HepG2 (cell line): ENCODE data around the gene UNG. TPM values are rescaled to one million over a fixed set of nuclear protein-coding genes. Genes with fewer than 3 reads are reported as not detected.
A peak's percentile ranks its signal among the peaks of the same experiment; 100 is the strongest.

ENCODE experiments used
- AHR ChIP-seq: IDR thresholded peaks from 2 replicates; pipeline ENCODE4 v1.6.1; 2018; ENCODE audit warnings: missing genetic modification reagents, missing compliant biosample characterization
- HDAC6 ChIP-seq: fragments of 200-600 bp; sonication (generic); IDR thresholded peaks from 2 replicates; pipeline ENCODE4 v1.7.0; 2017; ENCODE audit warnings: mild to moderate bottlenecking, antibody characterized with exemption, low read length, low read depth
- HNRNPLL ChIP-seq: fragments of 200-400 bp; formaldehyde crosslinking; IDR thresholded peaks from 2 replicates; pipeline ENCODE4 v1.6.1; 2017; ENCODE audit warnings: mild to moderate bottlenecking, low read depth, low read length; ENCODE audit not compliant: poor library complexity, severe bottlenecking
- JARID2 ChIP-seq: sonication (generic); formaldehyde crosslinking; IDR thresholded peaks from 2 replicates; pipeline ENCODE4 v1.8.1; 2023; ENCODE audit warnings: missing genetic modification reagents, inconsistent platforms; ENCODE audit not compliant: insufficient replicate concordance
- KLF13 ChIP-seq: sonication (generic); formaldehyde crosslinking; IDR thresholded peaks from 2 replicates; pipeline ENCODE4 v1.4.0; 2020; ENCODE audit warnings: mild to moderate bottlenecking, missing genetic modification reagents
- NFE2 ChIP-seq: sonication (generic); formaldehyde crosslinking; IDR thresholded peaks from 2 replicates; pipeline ENCODE4 v1.4.0; 2020; ENCODE audit warnings: missing genetic modification reagents
- NFE2L1 ChIP-seq: sonication (generic); formaldehyde crosslinking; IDR thresholded peaks from 2 replicates; pipeline ENCODE4 v1.4.0; 2020; ENCODE audit warnings: missing genetic modification reagents, mild to moderate bottlenecking, borderline replicate concordance
- NRL ChIP-seq: sonication (generic); formaldehyde crosslinking; IDR thresholded peaks from 2 replicates; pipeline ENCODE4 v1.5.0; 2020; ENCODE audit warnings: missing genetic modification reagents, mild to moderate bottlenecking, moderate library complexity, borderline replicate concordance
- PLSCR1 ChIP-seq: sonication (generic); formaldehyde crosslinking; IDR thresholded peaks from 2 replicates; pipeline ENCODE4 v1.5.0; 2020; ENCODE audit warnings: missing genetic modification reagents, mild to moderate bottlenecking, borderline replicate concordance
- SOX13 ChIP-seq, 3 experiments: fragments of 450-650 bp in 1 of 3; sonication (generic) in 1 of 3; formaldehyde crosslinking in 1 of 3; IDR thresholded peaks in 2 of 3; conservative IDR thresholded peaks in 1 of 3; 2 replicates each; pipeline versions ENCODE4 v1.5.0 to v1.6.1; 2016 to 2020; ENCODE audit warnings: antibody characterized with exemption in 1 of 3, mild to moderate bottlenecking in 1 of 3, missing compliant biosample characterization in 1 of 3, missing genetic modification reagents in 1 of 3, moderate library complexity in 1 of 3
- XBP1 ChIP-seq: sonication (generic); formaldehyde crosslinking; IDR thresholded peaks from 2 replicates; pipeline ENCODE4 v1.5.0; 2020; ENCODE audit warnings: missing genetic modification reagents
- ZFP36 ChIP-seq: fragments of 150-350 bp; IDR thresholded peaks from 2 replicates; pipeline ENCODE4 v1.6.1; 2018; ENCODE audit warnings: borderline replicate concordance, low read length, low read depth; ENCODE audit not compliant: partially characterized antibody
- ZNF230 ChIP-seq: sonication (generic); formaldehyde crosslinking; IDR thresholded peaks from 2 replicates; pipeline ENCODE4 v1.4.0; 2020; ENCODE audit warnings: mild to moderate bottlenecking, missing genetic modification reagents
- ZNF34 ChIP-seq: sonication (generic); formaldehyde crosslinking; IDR thresholded peaks from 2 replicates; pipeline ENCODE4 v1.4.0; 2020; ENCODE audit warnings: mild to moderate bottlenecking, missing genetic modification reagents, borderline replicate concordance
- ZNF460 ChIP-seq: sonication (generic); formaldehyde crosslinking; IDR thresholded peaks from 2 replicates; pipeline ENCODE4 v1.5.1; 2020; ENCODE audit warnings: missing genetic modification reagents, mild to moderate bottlenecking, borderline replicate concordance
- ZNF615 ChIP-seq: sonication (generic); formaldehyde crosslinking; IDR thresholded peaks from 2 replicates; pipeline ENCODE4 v1.5.0; 2020; ENCODE audit warnings: mild to moderate bottlenecking, missing genetic modification reagents, borderline replicate concordance
- polyA plus RNA-seq, 8 experiments: library from polyadenylated mRNA; depleted of rRNA in 3 of 8; stranded (reverse) in 7 of 8; unstranded in 1 of 8; fragments of >200 nt; fragmentation: Illumina TruSeq in 4 of 8; extraction: Trizol in 4 of 8; gene quantifications; 2 replicates each; pipeline versions ENCODE4 v1.2.1 to v1.2.3, GENCODE V29; 2011 to 2016; ENCODE audit warnings: low read depth in 4 of 8, missing spikeins in 1 of 8, mixed read lengths in 1 of 8; ENCODE audit not compliant: insufficient read depth in 1 of 8
- total RNA-seq, 5 experiments: library from RNA; depleted of rRNA; stranded (reverse); fragments of >200 nt; fragmentation: Illumina TruSeq; extraction: Trizol; gene quantifications; 2 replicates each; pipeline ENCODE4 v1.2.3, GENCODE V29; 2016; ENCODE audit warnings: low read depth in 1 of 5
- TF ChIP-seq, protein P1 (sequence below): IDR thresholded peaks from 2 replicates; pipeline ENCODE4 v1.6.1; 2018; ENCODE audit warnings: missing genetic modification reagents, mild to moderate bottlenecking, missing compliant biosample characterization
- TF ChIP-seq, protein P2 (sequence below): IDR thresholded peaks from 2 replicates; pipeline ENCODE4 v1.6.1; 2016; ENCODE audit warnings: low read depth, missing genetic modification reagents, missing compliant biosample characterization

The UNG gene
- total and polyA plus RNA-seq, 2 of the 13 experiments (the other 11 are each of a cell fraction or from before 2014, with no cell fraction given): 23.3 to 114 TPM

DNA sequence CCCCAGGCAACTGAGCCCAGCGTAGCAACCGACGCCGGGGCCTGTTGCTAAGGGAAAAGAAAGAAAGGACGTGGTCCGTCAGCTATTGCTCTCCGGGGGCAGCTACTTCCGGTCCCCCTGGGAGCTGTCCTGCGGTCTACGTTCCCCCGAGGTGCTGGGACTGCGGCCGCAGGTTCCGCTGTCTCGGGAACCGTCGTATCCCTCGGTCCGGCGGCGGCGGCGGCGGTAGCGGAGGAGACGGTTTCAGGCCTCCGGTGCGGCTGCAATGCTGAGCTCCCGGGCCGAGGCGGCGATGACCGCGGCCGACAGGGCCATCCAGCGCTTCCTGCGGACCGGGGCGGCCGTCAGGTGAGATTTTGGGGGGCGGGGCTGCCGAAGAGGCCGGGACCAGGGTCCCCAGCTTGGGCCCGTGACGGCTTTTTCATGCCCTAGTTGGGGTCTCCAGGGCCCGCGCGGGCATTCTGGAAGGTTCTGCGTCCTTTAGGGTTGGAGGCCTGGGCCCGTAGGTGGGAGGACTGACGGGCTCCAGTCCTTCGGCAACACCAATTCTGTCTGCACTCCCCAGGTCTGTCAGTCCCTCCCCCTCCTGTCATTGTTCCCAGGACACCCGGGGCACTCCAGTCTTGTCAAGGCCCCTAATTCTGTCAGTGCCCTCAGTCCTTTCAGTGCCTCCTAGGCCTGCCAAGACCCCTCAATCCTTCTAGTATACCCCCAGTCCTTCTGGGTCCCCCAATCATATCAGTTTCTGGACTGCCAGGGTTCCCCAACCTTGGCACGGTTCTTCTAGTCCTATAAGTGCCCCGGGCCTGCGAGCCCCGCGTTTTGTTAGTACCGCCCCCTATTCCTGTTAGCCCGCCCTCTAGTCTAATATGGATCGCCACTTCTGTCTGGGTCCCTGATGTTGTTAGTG is 44.7 kb upstream of the UNG start, which contains the start of gene USP30 (continued):
- TF ChIP-seq NFE2 (CRISPR knock-in tag): no peak
- no peak for TF ChIP-seq ZNF34 (CRISPR knock-in tag)
- peak; percentile 89 for TF ChIP-seq HNRNPLL
- TF ChIP-seq SOX13 (IDR thresholded peaks at IDR 0.05): no peak
- TF ChIP-seq SOX13 (CRISPR knock-in tag; conservative IDR thresholded peaks at IDR 0.05 in 1 of 2, IDR thresholded peaks at IDR 0.05 in 1 of 2): peak in 1 of 2 experiments; percentile 76; a peak in 2 of 4 replicates
- TF ChIP-seq NFE2L1 (CRISPR knock-in tag): no peak
- TF ChIP-seq PLSCR1: no peak
- TF ChIP-seq ZNF460 (CRISPR knock-in tag): peak; percentile 22; the same call in 1 of the 2 replicates
- TF ChIP-seq ZFP36: no peak
- TF ChIP-seq XBP1: no peak; the same call in 1 of the 2 replicates
- 0 out of 2 replicates have a peak, but pooled peaks have one; percentile 78 for TF ChIP-seq KLF13 (CRISPR knock-in tag)
- peak; percentile 95; the same call in 1 of the 2 replicates for TF ChIP-seq AHR (CRISPR knock-in tag)
- TF ChIP-seq HDAC6: no peak
- TF ChIP-seq NRL (CRISPR knock-in tag): peak; percentile 67
- TF ChIP-seq, protein P1, sequence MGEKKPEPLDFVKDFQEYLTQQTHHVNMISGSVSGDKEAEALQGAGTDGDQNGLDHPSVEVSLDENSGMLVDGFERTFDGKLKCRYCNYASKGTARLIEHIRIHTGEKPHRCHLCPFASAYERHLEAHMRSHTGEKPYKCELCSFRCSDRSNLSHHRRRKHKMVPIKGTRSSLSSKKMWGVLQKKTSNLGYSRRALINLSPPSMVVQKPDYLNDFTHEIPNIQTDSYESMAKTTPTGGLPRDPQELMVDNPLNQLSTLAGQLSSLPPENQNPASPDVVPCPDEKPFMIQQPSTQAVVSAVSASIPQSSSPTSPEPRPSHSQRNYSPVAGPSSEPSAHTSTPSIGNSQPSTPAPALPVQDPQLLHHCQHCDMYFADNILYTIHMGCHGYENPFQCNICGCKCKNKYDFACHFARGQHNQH (CRISPR knock-in tag): peak; percentile 87
- TF ChIP-seq ZNF615 (CRISPR knock-in tag): no peak
- TF ChIP-seq ZNF230 (CRISPR knock-in tag): 0 out of 2 replicates have a peak, but pooled peaks have one; percentile 59
- TF ChIP-seq JARID2: no peak
- TF ChIP-seq, protein P2, sequence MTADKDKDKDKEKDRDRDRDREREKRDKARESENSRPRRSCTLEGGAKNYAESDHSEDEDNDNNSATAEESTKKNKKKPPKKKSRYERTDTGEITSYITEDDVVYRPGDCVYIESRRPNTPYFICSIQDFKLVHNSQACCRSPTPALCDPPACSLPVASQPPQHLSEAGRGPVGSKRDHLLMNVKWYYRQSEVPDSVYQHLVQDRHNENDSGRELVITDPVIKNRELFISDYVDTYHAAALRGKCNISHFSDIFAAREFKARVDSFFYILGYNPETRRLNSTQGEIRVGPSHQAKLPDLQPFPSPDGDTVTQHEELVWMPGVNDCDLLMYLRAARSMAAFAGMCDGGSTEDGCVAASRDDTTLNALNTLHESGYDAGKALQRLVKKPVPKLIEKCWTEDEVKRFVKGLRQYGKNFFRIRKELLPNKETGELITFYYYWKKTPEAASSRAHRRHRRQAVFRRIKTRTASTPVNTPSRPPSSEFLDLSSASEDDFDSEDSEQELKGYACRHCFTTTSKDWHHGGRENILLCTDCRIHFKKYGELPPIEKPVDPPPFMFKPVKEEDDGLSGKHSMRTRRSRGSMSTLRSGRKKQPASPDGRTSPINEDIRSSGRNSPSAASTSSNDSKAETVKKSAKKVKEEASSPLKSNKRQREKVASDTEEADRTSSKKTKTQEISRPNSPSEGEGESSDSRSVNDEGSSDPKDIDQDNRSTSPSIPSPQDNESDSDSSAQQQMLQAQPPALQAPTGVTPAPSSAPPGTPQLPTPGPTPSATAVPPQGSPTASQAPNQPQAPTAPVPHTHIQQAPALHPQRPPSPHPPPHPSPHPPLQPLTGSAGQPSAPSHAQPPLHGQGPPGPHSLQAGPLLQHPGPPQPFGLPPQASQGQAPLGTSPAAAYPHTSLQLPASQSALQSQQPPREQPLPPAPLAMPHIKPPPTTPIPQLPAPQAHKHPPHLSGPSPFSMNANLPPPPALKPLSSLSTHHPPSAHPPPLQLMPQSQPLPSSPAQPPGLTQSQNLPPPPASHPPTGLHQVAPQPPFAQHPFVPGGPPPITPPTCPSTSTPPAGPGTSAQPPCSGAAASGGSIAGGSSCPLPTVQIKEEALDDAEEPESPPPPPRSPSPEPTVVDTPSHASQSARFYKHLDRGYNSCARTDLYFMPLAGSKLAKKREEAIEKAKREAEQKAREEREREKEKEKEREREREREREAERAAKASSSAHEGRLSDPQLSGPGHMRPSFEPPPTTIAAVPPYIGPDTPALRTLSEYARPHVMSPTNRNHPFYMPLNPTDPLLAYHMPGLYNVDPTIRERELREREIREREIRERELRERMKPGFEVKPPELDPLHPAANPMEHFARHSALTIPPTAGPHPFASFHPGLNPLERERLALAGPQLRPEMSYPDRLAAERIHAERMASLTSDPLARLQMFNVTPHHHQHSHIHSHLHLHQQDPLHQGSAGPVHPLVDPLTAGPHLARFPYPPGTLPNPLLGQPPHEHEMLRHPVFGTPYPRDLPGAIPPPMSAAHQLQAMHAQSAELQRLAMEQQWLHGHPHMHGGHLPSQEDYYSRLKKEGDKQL (CRISPR knock-in tag): peak; percentile 72
